Endothelial cell of umbilical vein (primary cell): ENCODE data around the gene PBX3. TPM values are rescaled to one million over a fixed set of nuclear protein-coding genes. Genes with fewer than 3 reads are reported as not detected.

Experiments
- Bru-seq: library from RNA; stranded (reverse); fragments of 400-500 nt; gene quantifications from one replicate; lab custom pipeline; 2021; lab: Mats Ljungman, UMichigan
- BruChase-seq, 2 experiments: library from RNA; stranded (reverse); fragments of 400-500 nt; gene quantifications; one replicate each; lab custom pipeline; 2021; lab: Mats Ljungman, UMichigan
- BruUV-seq: library from RNA; stranded (reverse); fragments of 400-500 nt; replicated peaks from 2 replicates; lab custom pipeline; 2021; lab: Mats Ljungman, UMichigan
- CTCF ChIA-PET: fragments of 300-600, 350-600 bp; sonication (Branson Sonifier 250); formaldehyde crosslinking; loops from one replicate; lab custom pipeline; 2021; ENCODE audit warnings: antibody characterized with exemption, inconsistent platforms; lab: Charles Lee
- POLR2A ChIA-PET: fragments of 300-600, 350-600 bp; sonication (Branson Sonifier 250); formaldehyde crosslinking; loops from one replicate; lab custom pipeline; 2021; ENCODE audit warnings: antibody characterized with exemption, inconsistent platforms; lab: Charles Lee
- DNase-seq: peaks from one replicate; pipeline ENCODE4 v3.0.0-alpha.2; 2011; ENCODE audit warnings: low read depth, low spot score
- FAIRE-seq: peaks from 2 replicates; lab custom pipeline; 2011; peaks lifted over from hg19 to GRCh38; lab: Jason Lieb, UNC
- H2AFZ ChIP-seq: 2 replicates; pipeline ENCODE4 v1.6.0; 2012; ENCODE audit warnings: low read depth, low read length, control low read depth, inconsistent platforms
- H3K27ac ChIP-seq: 2 replicates; pipeline ENCODE4 v1.5.1; 2011; ENCODE audit warnings: low read depth, mild to moderate bottlenecking, control low read depth, low read length, moderate library complexity; ENCODE audit not compliant: insufficient read depth
- H3K27me3 ChIP-seq, 2 experiments: 2 replicates each; pipeline versions ENCODE4 v1.6.0 to v1.6.1; 2011; ENCODE audit warnings: low read length in 2 of 2, mixed read lengths in 1 of 2; ENCODE audit not compliant: control insufficient read depth in 2 of 2, insufficient read depth in 2 of 2
- H3K36me3 ChIP-seq, 2 experiments: 2 replicates in 1 of 2; 3 replicates in 1 of 2; pipeline ENCODE4 v1.5.1; 2011; ENCODE audit warnings: low read length in 2 of 2, mild to moderate bottlenecking in 1 of 2, moderate library complexity in 1 of 2; ENCODE audit not compliant: control insufficient read depth in 2 of 2, insufficient read depth in 2 of 2; ENCODE audit errors: extremely low read depth in 1 of 2
- H3K4me1 ChIP-seq: 3 replicates; pipeline ENCODE4 v1.5.1; 2011; ENCODE audit warnings: mild to moderate bottlenecking, low read length; ENCODE audit not compliant: control insufficient read depth, insufficient read depth; ENCODE audit errors: extremely low read depth
- H3K4me2 ChIP-seq: 2 replicates; pipeline ENCODE4 v1.6.1; 2011; ENCODE audit warnings: low read length, control low read depth, mixed read lengths; ENCODE audit not compliant: insufficient read depth
- H3K4me3 ChIP-seq, 3 experiments: fragments of 200-600 bp in 1 of 3; sonication (generic), shearing (Covaris generic) in 1 of 3; replicated peaks in 1 of 3; 2 replicates each; pipeline ENCODE4 v1.5.1; 2011 to 2016; ENCODE audit warnings: control low read depth in 3 of 3, low read length in 3 of 3, mild to moderate bottlenecking in 2 of 3, inconsistent platforms in 1 of 3, low read depth in 1 of 3, moderate library complexity in 1 of 3; ENCODE audit not compliant: insufficient read depth in 1 of 3
- H3K79me2 ChIP-seq: 2 replicates; pipeline ENCODE4 v1.6.0; 2012; ENCODE audit warnings: low read length, inconsistent platforms; ENCODE audit not compliant: control insufficient read depth, insufficient read depth
- H3K9ac ChIP-seq: replicated peaks from 2 replicates; pipeline ENCODE3; 2011; ENCODE audit warnings: low read length, control low read depth; ENCODE audit not compliant: insufficient read depth; ENCODE audit errors: extremely low read depth
- H3K9me1 ChIP-seq: replicated peaks from 3 replicates; pipeline ENCODE4 v1.6.0; 2011; ENCODE audit warnings: mild to moderate bottlenecking, low read length; ENCODE audit not compliant: control insufficient read depth, insufficient read depth; ENCODE audit errors: extremely low read depth
- H3K9me3 ChIP-seq: replicated peaks from 2 replicates; pipeline ENCODE4 v1.5.1; 2012; ENCODE audit warnings: low read length, inconsistent platforms; ENCODE audit not compliant: control insufficient read depth, insufficient read depth
- H4K20me1 ChIP-seq: replicated peaks from 2 replicates; pipeline ENCODE3; 2011; ENCODE audit warnings: mild to moderate bottlenecking, low read length; ENCODE audit not compliant: control insufficient read depth, insufficient read depth; ENCODE audit errors: extremely low read depth
- EZH2 ChIP-seq: IDR thresholded peaks from 2 replicates; pipeline ENCODE4 v1.6.1; 2012; ENCODE audit warnings: borderline replicate concordance, low read depth, mild to moderate bottlenecking, moderate library complexity, low read length, inconsistent platforms; ENCODE audit not compliant: severe bottlenecking
- FOS ChIP-seq: IDR thresholded peaks from 2 replicates; pipeline ENCODE4 v1.6.1; 2011; ENCODE audit warnings: mild to moderate bottlenecking, low read length, moderate library complexity, borderline replicate concordance; ENCODE audit not compliant: insufficient read depth
- GATA2 ChIP-seq: IDR thresholded peaks from 2 replicates; pipeline ENCODE4 v1.7.0; 2011; ENCODE audit warnings: low read depth, mild to moderate bottlenecking, moderate library complexity, mixed read lengths, low read length; ENCODE audit not compliant: insufficient read length, insufficient read depth
- JUN ChIP-seq: IDR thresholded peaks from 2 replicates; pipeline ENCODE4 v1.6.1; 2011; ENCODE audit warnings: borderline replicate concordance, low read depth; ENCODE audit not compliant: insufficient read length, insufficient read depth
- MAX ChIP-seq: IDR thresholded peaks from 2 replicates; pipeline ENCODE4 v1.6.1; 2011; ENCODE audit not compliant: insufficient read depth, insufficient read length
- MYC ChIP-seq: IDR thresholded peaks from one replicate; pipeline ENCODE4 v1.6.1; 2011; ENCODE audit warnings: mild to moderate bottlenecking, low read depth, low read length
- POLR2A ChIP-seq: IDR thresholded peaks from 2 replicates; pipeline ENCODE4 v1.6.1; 2012; ENCODE audit warnings: low read depth, mild to moderate bottlenecking, control low read depth, low read length
- POLR2AphosphoS5 ChIP-seq: IDR thresholded peaks from 2 replicates; pipeline ENCODE4 v1.6.1; 2012; ENCODE audit warnings: low read depth, mild to moderate bottlenecking, control low read depth, low read length, moderate library complexity; ENCODE audit not compliant: insufficient read depth
- dilution Hi-C: fragments of 300-500 bp; cut with MboI; formaldehyde crosslinking; loops from one replicate; pipeline ENCODE4 v1.15.0; 2019; ENCODE audit warnings: low sequenced_read_pairs; ENCODE audit not compliant: extremely low pct_ligation_motif_present
- intact Hi-C: fragments of 100-400 bp; cut with micrococcal nuclease; formaldehyde crosslinking; loops from one replicate; pipeline ENCODE4 v1.10.0; 2022
- long read RNA-seq: library from polyadenylated mRNA; stranded (forward); transcript quantifications from one replicate; pipeline ENCODE4 v2.0.0, GENCODE V29; 2021
- polyA minus RNA-seq, 3 experiments: library from RNA; depleted of rRNA, polyadenylated mRNA; stranded (reverse); fragments of >200 nt; gene quantifications; 1 replicate in 1 of 3; 2 replicates in 2 of 3; pipeline ENCODE4 v1.2.3, GENCODE V29; 2011
- polyA plus RNA-seq, 4 experiments: library from polyadenylated mRNA; depleted of rRNA in 3 of 4; stranded (reverse) in 3 of 4; unstranded in 1 of 4; fragments of >200 nt; gene quantifications; 2 replicates each; pipeline versions ENCODE4 v1.2.1 to v1.2.3, GENCODE V29; 2011 to 2012; ENCODE audit warnings: missing spikeins in 1 of 4
- total RNA-seq: library from RNA; stranded (reverse); gene quantifications from 2 replicates; pipeline ENCODE4 v1.2.3, GENCODE V29; 2021
- TF ChIP-seq, protein P1 (sequence below), 2 donors: IDR thresholded peaks; 1 replicate in 1 of 2; 2 replicates in 1 of 2; pipeline ENCODE4 v1.5.1; 2011; ENCODE audit warnings: low read length in 2 of 2, mild to moderate bottlenecking in 2 of 2, moderate library complexity in 2 of 2, control low read depth in 1 of 2, inconsistent platforms in 1 of 2, low read depth in 1 of 2; ENCODE audit not compliant: insufficient read depth in 1 of 2; ENCODE audit errors: extremely low read depth in 1 of 2

The PBX3 gene
- total RNA-seq, result 42.0 and 42.4 TPM in 2 replicates
- polyA plus RNA-seq, result 17.4 and 18.8 TPM in 2 replicates
- polyA plus RNA-seq (2011; cell fraction: cytosol; rRNA removed), result 25.5 and 25.6 TPM in 2 replicates
- polyA plus RNA-seq (2011; cell fraction: nucleus; rRNA removed), result 65.2 and 78.8 TPM in 2 replicates
- polyA plus RNA-seq (2012), result 22.4 and 24.1 TPM in 2 replicates
- 39.4 and 65.2 TPM in 2 replicates for polyA minus RNA-seq
- 13.8 TPM for polyA minus RNA-seq (2011; cell fraction: cytosol; rRNA and poly(A)+ RNA removed)
- polyA minus RNA-seq (2011; cell fraction: nucleus; rRNA and poly(A)+ RNA removed), result 168 and 238 TPM in 2 replicates
- percentile 90 among the genes with signal in this experiment for Bru-seq, nascent RNA
- percentile 77 among the genes with signal in this experiment for BruChase-seq, experiment 1, labeled RNA remaining after a 6-hour chase
- percentile 87 among the genes with signal in this experiment for BruChase-seq, experiment 2, labeled RNA remaining after a 2-hour chase
- long read RNA-seq, transcript PBX3-204 (9 exons, 2,775 nt), result minor isoform, 12 of 48 reads
- long read RNA-seq, transcript PBX3-201 (8 exons, 2,755 nt), result major isoform, 15 of 48 reads
- long read RNA-seq, partial matches to known transcripts, result 9 of 48 reads
- long read RNA-seq, other reads (novel, unspliced or antisense), result 9 of 48 reads

DNA sequence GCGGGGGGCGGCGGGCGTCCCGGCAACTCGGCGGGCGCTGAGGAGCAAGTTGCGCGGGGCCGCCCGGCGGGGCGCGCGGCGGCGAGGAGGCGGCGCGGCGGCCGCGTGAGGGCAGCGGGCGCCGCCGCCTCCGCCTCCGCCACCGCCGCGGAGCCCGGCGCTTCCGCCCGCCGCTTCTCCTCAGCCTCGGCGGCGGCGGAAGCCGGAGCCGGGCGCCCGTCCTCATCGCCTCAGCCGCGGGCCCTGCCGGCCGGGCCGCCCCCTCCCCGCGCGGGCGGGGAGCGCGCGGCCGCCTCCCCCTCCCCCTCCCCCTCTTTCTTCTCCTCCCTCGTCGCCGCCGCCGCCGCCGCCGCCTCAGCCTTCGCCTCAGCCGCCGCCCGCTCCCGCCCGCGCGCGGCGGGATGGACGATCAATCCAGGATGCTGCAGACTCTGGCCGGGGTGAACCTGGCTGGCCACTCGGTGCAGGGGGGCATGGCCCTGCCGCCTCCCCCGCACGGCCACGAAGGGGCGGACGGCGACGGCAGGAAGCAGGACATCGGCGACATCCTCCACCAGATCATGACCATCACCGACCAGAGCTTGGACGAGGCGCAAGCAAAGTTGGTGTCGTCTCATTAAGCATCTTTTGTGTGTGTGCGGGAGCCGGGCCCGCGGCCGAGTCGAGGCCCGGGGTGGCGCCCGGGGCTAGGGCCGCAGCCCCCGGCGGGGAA lies at the start of gene PBX3:
TSS of gene PBX3 (plus strand) at position 321 of the 712 bp plus-strand sequence.
- no peak for FAIRE-seq
- dilution Hi-C loops (no loop called here), intact Hi-C loops (loop anchor here (2.0 to 5.0 kb wide), 2 partner anchors 40 to 340 kb away; partner anchors contain the start of gene MAPKAP1)
- H3K4me2 ChIP-seq, result peak within 1 kb of the TSS; percentile 89
- peak within 1 kb of the TSS; percentile 19 for H3K27ac ChIP-seq
- H3K79me2 ChIP-seq, result peaks cover 38% of the 10 kb centered on the region
- TF ChIP-seq FOS (no peak), EZH2 (no peak), POLR2A (no peak), GATA2 (no peak), MAX (no peak), MYC (no peak), JUN (no peak), POLR2AphosphoS5 (no peak)
- TF ChIP-seq, protein P1, sequence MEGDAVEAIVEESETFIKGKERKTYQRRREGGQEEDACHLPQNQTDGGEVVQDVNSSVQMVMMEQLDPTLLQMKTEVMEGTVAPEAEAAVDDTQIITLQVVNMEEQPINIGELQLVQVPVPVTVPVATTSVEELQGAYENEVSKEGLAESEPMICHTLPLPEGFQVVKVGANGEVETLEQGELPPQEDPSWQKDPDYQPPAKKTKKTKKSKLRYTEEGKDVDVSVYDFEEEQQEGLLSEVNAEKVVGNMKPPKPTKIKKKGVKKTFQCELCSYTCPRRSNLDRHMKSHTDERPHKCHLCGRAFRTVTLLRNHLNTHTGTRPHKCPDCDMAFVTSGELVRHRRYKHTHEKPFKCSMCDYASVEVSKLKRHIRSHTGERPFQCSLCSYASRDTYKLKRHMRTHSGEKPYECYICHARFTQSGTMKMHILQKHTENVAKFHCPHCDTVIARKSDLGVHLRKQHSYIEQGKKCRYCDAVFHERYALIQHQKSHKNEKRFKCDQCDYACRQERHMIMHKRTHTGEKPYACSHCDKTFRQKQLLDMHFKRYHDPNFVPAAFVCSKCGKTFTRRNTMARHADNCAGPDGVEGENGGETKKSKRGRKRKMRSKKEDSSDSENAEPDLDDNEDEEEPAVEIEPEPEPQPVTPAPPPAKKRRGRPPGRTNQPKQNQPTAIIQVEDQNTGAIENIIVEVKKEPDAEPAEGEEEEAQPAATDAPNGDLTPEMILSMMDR (IDR thresholded peaks at IDR 0.05; ENCODE audit: extremely low read depth in 1 of 2, insufficient read depth in 1 of 2, low read depth in 1 of 2, low read length in 2 of 2), result no peak
- ChIA-PET CTCF (interaction anchor here (1.2 kb wide), 2 partner anchors 188 to 197 kb away, joined by 3 to 6 read pairs; no protein-coding TSS in a partner anchor), POLR2A (no interaction called here)
- peaks cover 24% of the 10 kb centered on the region for H3K4me1 ChIP-seq
- no peaks in the 10 kb centered on the region for H4K20me1 ChIP-seq
- DNase-seq, result peak; percentile 38
- no peaks in the 10 kb centered on the region for H3K36me3 ChIP-seq
- no TSS peak for BruUV-seq
- H3K9me1 ChIP-seq, result no peaks in the 10 kb centered on the region
- H3K9ac ChIP-seq, result peak within 1 kb of the TSS; percentile 57
- H3K9me3 ChIP-seq, result no peaks in the 10 kb centered on the region
- H3K27me3 ChIP-seq, result peaks cover 3 to 4% of the 10 kb centered on the region in 2 experiments
- peak within 1 kb of the TSS; percentile 66 to 92 (median 86) for H3K4me3 ChIP-seq
- H2AFZ ChIP-seq, result peak within 1 kb of the TSS; percentile 98
